ENCODE data around the gene PRIM2. TPM values are rescaled to one million over a fixed set of nuclear protein-coding genes. Genes with fewer than 3 reads are reported as not detected.
"Not testable (repeated sequence)": the region's sequence is repeated elsewhere in the genome, so short reads cannot be mapped to it uniquely, and the experiment has no call there.

The PRIM2 gene
- total and polyA plus RNA-seq, 2 of the 8 experiments (the other 6 are each of a cell fraction or from before 2014, with no cell fraction given): 20.8 to 46.8 TPM

DNA sequence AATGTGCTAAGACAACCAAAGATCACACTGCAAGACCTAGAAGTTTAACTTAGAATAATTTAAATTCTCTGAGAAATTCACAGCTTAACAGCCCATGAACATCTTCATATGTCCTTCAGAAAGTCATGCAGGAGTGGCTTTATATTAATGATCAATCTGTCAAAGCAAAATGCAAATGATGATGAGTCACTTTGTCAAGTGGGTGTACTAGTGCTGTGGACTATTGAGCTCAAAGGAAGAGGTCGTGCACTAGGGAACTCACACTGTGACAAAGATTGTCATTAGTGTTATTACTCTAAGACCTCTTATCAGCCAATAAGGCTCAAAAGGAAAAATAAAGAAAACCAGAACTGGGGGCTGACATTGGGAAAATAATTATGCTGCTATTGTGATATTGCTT lies 343.5 kb downstream of the PRIM2 start:
- H2BK12ac ChIP-seq (ENCODE audit: low read depth, low read length); POLR2A ChIA-PET (ENCODE audit: partially characterized antibody); H3K23me2 ChIP-seq (ENCODE audit: low read depth, low read length); H3K27ac ChIP-seq (ENCODE audit: low read depth, low read length); H2BK5ac ChIP-seq (ENCODE audit: low read depth, low read length); H3K27me3 ChIP-seq (replicated peaks in 1 of 4; ENCODE audit: control insufficient read depth in 3 of 4, extremely low read depth in 1 of 4, insufficient read depth in 3 of 4, low read length in 3 of 4); H3K4me3 ChIP-seq (ENCODE audit: extremely low read depth in 1 of 4, insufficient read depth in 2 of 4, low read depth in 3 of 4, low read length in 4 of 4); H2AFZ ChIP-seq (ENCODE audit: low read length); H3K79me2 ChIP-seq (ENCODE audit: control insufficient read depth in 1 of 2, insufficient read depth in 2 of 2, low read length in 2 of 2); H3K4me2 ChIP-seq (ENCODE audit: insufficient read depth in 1 of 2, low read depth in 2 of 2, low read length in 2 of 2); H3K4ac ChIP-seq (replicated peaks; ENCODE audit: insufficient read length, low read depth, low read length); H3K18ac ChIP-seq (ENCODE audit: extremely low read depth, low read length); H3K79me1 ChIP-seq (ENCODE audit: low read depth, low read length); H4K5ac ChIP-seq (ENCODE audit: insufficient read length, low read depth, low read length); H3K9me3 ChIP-seq (ENCODE audit: insufficient read depth in 2 of 2, low read depth in 1 of 2, low read length in 1 of 2); CTCF ChIA-PET (ENCODE audit: partially characterized antibody); H3K23ac ChIP-seq (ENCODE audit: insufficient read length); H3K36me3 ChIP-seq (ENCODE audit: control insufficient read depth in 2 of 4, insufficient read depth in 4 of 4, low read length in 3 of 4); H3K14ac ChIP-seq (ENCODE audit: insufficient read length); H4K8ac ChIP-seq (ENCODE audit: extremely low read depth, insufficient read depth, low read length); H2AK5ac ChIP-seq (ENCODE audit: low read depth, low read length); H4K20me1 ChIP-seq (replicated peaks in 1 of 2; ENCODE audit: control insufficient read depth in 1 of 2, insufficient read depth in 2 of 2, low read length in 2 of 2); H2BK120ac ChIP-seq (replicated peaks; ENCODE audit: low read depth, low read length); DNase-seq (ENCODE audit: low read depth in 1 of 2, low spot score in 2 of 2); H3K4me1 ChIP-seq (replicated peaks in 1 of 4; ENCODE audit: control insufficient read depth in 3 of 4, insufficient read depth in 4 of 4, low read length in 3 of 4); H2BK20ac ChIP-seq (ENCODE audit: low read length); H3K9ac ChIP-seq (replicated peaks in 1 of 4; ENCODE audit: extremely low read depth in 1 of 4, low read depth in 3 of 4, low read length in 3 of 4); H4K91ac ChIP-seq (replicated peaks; ENCODE audit: insufficient read length, low read length); H2BK15ac ChIP-seq (ENCODE audit: low read length); H3K56ac ChIP-seq (replicated peaks; ENCODE audit: insufficient read length, low read depth, low read length): not testable (repeated sequence)
- 77% methylated on average over 1 of the region's 1 CpG; no CpG with 5 or more reads in 1 of the 2 experiments for WGBS, 2 experiments (ENCODE audit: extremely low coverage in 1 of 2, insufficient coverage in 1 of 2, insufficient read length in 1 of 2, insufficient replicate concordance in 2 of 2, low coverage in 1 of 2, low lambda C conversion rate in 2 of 2, missing lambda C conversion rate in 1 of 2)
- peak; percentile 32 for FAIRE-seq

DNA sequence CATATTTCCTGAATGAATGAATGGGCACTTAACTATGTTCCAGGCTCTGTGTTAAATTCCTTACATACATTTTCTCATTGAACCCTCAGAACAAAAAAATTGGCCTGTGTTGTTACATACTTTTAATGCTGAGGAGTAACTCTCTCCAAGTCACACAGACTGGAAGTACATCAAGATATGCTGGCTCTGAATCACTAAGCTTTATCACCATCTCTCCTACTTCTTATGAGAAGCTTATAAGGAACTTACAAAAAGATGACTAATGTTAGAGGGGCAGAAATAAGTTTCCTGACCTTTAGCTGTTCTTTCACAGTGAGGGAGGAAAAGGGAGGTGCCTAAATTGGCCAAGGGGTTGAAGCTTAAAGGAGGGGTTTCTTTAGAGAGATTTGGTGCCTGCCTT lies 350.7 kb downstream of the PRIM2 start:
- H3K4me1 ChIP-seq (replicated peaks in 1 of 4; ENCODE audit: control insufficient read depth in 3 of 4, insufficient read depth in 4 of 4, low read length in 3 of 4); H3K23me2 ChIP-seq (ENCODE audit: low read depth, low read length); H4K91ac ChIP-seq (replicated peaks; ENCODE audit: insufficient read length, low read length); H4K8ac ChIP-seq (ENCODE audit: extremely low read depth, insufficient read depth, low read length); CTCF ChIA-PET (ENCODE audit: partially characterized antibody); H3K56ac ChIP-seq (replicated peaks; ENCODE audit: insufficient read length, low read depth, low read length); H2AK5ac ChIP-seq (ENCODE audit: low read depth, low read length); H3K4me2 ChIP-seq (ENCODE audit: insufficient read depth in 1 of 2, low read depth in 2 of 2, low read length in 2 of 2); H3K4ac ChIP-seq (replicated peaks; ENCODE audit: insufficient read length, low read depth, low read length); H4K20me1 ChIP-seq (replicated peaks in 1 of 2; ENCODE audit: control insufficient read depth in 1 of 2, insufficient read depth in 2 of 2, low read length in 2 of 2); H3K9me3 ChIP-seq (ENCODE audit: insufficient read depth in 2 of 2, low read depth in 1 of 2, low read length in 1 of 2); H2BK20ac ChIP-seq (ENCODE audit: low read length); H2AFZ ChIP-seq (ENCODE audit: low read length); H3K9ac ChIP-seq (replicated peaks in 1 of 4; ENCODE audit: extremely low read depth in 1 of 4, low read depth in 3 of 4, low read length in 3 of 4); H3K4me3 ChIP-seq (ENCODE audit: extremely low read depth in 1 of 4, insufficient read depth in 2 of 4, low read depth in 3 of 4, low read length in 4 of 4); POLR2A ChIA-PET (ENCODE audit: partially characterized antibody); FAIRE-seq; H3K79me1 ChIP-seq (ENCODE audit: low read depth, low read length); H3K27me3 ChIP-seq (replicated peaks in 1 of 4; ENCODE audit: control insufficient read depth in 3 of 4, extremely low read depth in 1 of 4, insufficient read depth in 3 of 4, low read length in 3 of 4); H3K23ac ChIP-seq (ENCODE audit: insufficient read length); H2BK120ac ChIP-seq (replicated peaks; ENCODE audit: low read depth, low read length); H4K5ac ChIP-seq (ENCODE audit: insufficient read length, low read depth, low read length); H2BK15ac ChIP-seq (ENCODE audit: low read length); H3K36me3 ChIP-seq (ENCODE audit: control insufficient read depth in 2 of 4, insufficient read depth in 4 of 4, low read length in 3 of 4); H3K79me2 ChIP-seq (ENCODE audit: control insufficient read depth in 1 of 2, insufficient read depth in 2 of 2, low read length in 2 of 2); H3K14ac ChIP-seq (ENCODE audit: insufficient read length); DNase-seq (ENCODE audit: low read depth in 1 of 2, low spot score in 2 of 2); H2BK5ac ChIP-seq (ENCODE audit: low read depth, low read length); H3K27ac ChIP-seq (ENCODE audit: low read depth, low read length); H3K18ac ChIP-seq (ENCODE audit: extremely low read depth, low read length); H2BK12ac ChIP-seq (ENCODE audit: low read depth, low read length): not testable (repeated sequence)

Measured in H1 (cell line).